H1 (cell line): ENCODE measurements around the gene IRS1. TPM values are rescaled to one million over a fixed set of nuclear protein-coding genes. Genes with fewer than 3 reads are reported as not detected.

ENCODE experiments used
- CTCF ChIA-PET: fragments of 300-600 bp; sonication (Branson Sonifier 250); formaldehyde crosslinking; loops from one replicate; lab custom pipeline; 2021; ENCODE audit not compliant: partially characterized antibody; lab: Charles Lee
- POLR2A ChIA-PET: fragments of 300-600 bp; sonication (Branson Sonifier 250); formaldehyde crosslinking; loops from one replicate; lab custom pipeline; 2021; ENCODE audit warnings: inconsistent platforms; ENCODE audit not compliant: partially characterized antibody; lab: Charles Lee
- DNase-seq, 2 experiments: peaks; one replicate each; pipeline versions ENCODE4 v3.0.0 to v3.0.0-alpha.2; 2010 to 2022; ENCODE audit warnings: low spot score in 2 of 2, low read depth in 1 of 2, mixed read lengths in 1 of 2
- FAIRE-seq: peaks from 2 replicates; lab custom pipeline; 2011; peaks lifted over from hg19 to GRCh38; lab: Jason Lieb, UNC
- H2AFZ ChIP-seq: 2 replicates; pipeline ENCODE4 v1.8.1; 2012; ENCODE audit warnings: low read length, inconsistent platforms
- H2AK5ac ChIP-seq: 2 replicates; pipeline ENCODE4 v1.6.1; 2013; ENCODE audit warnings: low read depth, low read length
- H2BK120ac ChIP-seq: replicated peaks from 2 replicates; pipeline ENCODE3; 2013; ENCODE audit warnings: low read depth, low read length, inconsistent platforms
- H2BK12ac ChIP-seq: 2 replicates; pipeline ENCODE4 v1.6.1; 2013; ENCODE audit warnings: low read depth, low read length
- H2BK15ac ChIP-seq: 2 replicates; pipeline ENCODE4 v1.6.1; 2013; ENCODE audit warnings: low read length
- H2BK20ac ChIP-seq: 2 replicates; pipeline ENCODE4 v1.6.1; 2013; ENCODE audit warnings: low read length
- H2BK5ac ChIP-seq: 2 replicates; pipeline ENCODE4 v1.6.1; 2013; ENCODE audit warnings: low read depth, low read length
- H3K14ac ChIP-seq: 2 replicates; pipeline ENCODE4 v1.6.1; 2013; ENCODE audit warnings: inconsistent platforms; ENCODE audit not compliant: insufficient read length
- H3K18ac ChIP-seq: 2 replicates; pipeline ENCODE4 v1.6.1; 2013; ENCODE audit warnings: low read length; ENCODE audit errors: extremely low read depth
- H3K23ac ChIP-seq: 2 replicates; pipeline ENCODE4 v1.6.1; 2013; ENCODE audit warnings: inconsistent platforms; ENCODE audit not compliant: insufficient read length
- H3K23me2 ChIP-seq: 2 replicates; pipeline ENCODE4 v1.6.1; 2013; ENCODE audit warnings: low read depth, low read length
- H3K27ac ChIP-seq: 2 replicates; pipeline ENCODE4 v1.6.1; 2011; ENCODE audit warnings: low read depth, low read length, inconsistent platforms
- H3K27me3 ChIP-seq, 4 experiments: replicated peaks in 1 of 4; 1 replicate in 1 of 4; 2 replicates in 3 of 4; pipeline versions ENCODE4 v1.6.1 to v1.8.1; 2011 to 2013; ENCODE audit warnings: low read length in 3 of 4, mild to moderate bottlenecking in 3 of 4, inconsistent platforms in 2 of 4, mixed read lengths in 2 of 4, moderate library complexity in 1 of 4; ENCODE audit not compliant: control insufficient read depth in 3 of 4, insufficient read depth in 3 of 4; ENCODE audit errors: extremely low read depth in 1 of 4
- H3K36me3 ChIP-seq, 4 experiments: 2 replicates each; pipeline versions ENCODE4 v1.6.1 to v1.8.1; 2011 to 2013; ENCODE audit warnings: mild to moderate bottlenecking in 4 of 4, low read length in 3 of 4, moderate library complexity in 2 of 4, control low read depth in 1 of 4, inconsistent platforms in 1 of 4; ENCODE audit not compliant: insufficient read depth in 4 of 4, control insufficient read depth in 2 of 4
- H3K4ac ChIP-seq: replicated peaks from 2 replicates; pipeline ENCODE3; 2013; ENCODE audit warnings: low read length, low read depth, mixed read lengths, inconsistent platforms; ENCODE audit not compliant: insufficient read length
- H3K4me1 ChIP-seq, 4 experiments: replicated peaks in 1 of 4; 1 replicate in 1 of 4; 2 replicates in 3 of 4; pipeline versions ENCODE4 v1.6.1 to v1.8.1; 2011 to 2013; ENCODE audit warnings: low read length in 3 of 4, inconsistent platforms in 2 of 4, mixed read lengths in 1 of 4; ENCODE audit not compliant: insufficient read depth in 4 of 4, control insufficient read depth in 3 of 4
- H3K4me2 ChIP-seq, 2 experiments: 2 replicates each; pipeline versions ENCODE4 v1.6.1 to v1.8.1; 2011 to 2013; ENCODE audit warnings: low read depth in 2 of 2, low read length in 2 of 2, control low read depth in 1 of 2, inconsistent platforms in 1 of 2, mild to moderate bottlenecking in 1 of 2; ENCODE audit not compliant: insufficient read depth in 1 of 2
- H3K4me3 ChIP-seq, 4 experiments: fragments of 200-600, 300-600 bp in 1 of 4; sonication (generic), shearing (Covaris generic), sonication (Bioruptor Twin) in 1 of 4; 2 replicates each; pipeline versions ENCODE4 v1.5.1 to v1.8.1; 2011 to 2016; ENCODE audit warnings: low read length in 4 of 4, low read depth in 3 of 4, control low read depth in 2 of 4, inconsistent platforms in 2 of 4, mild to moderate bottlenecking in 2 of 4, mixed read lengths in 1 of 4, moderate library complexity in 1 of 4; ENCODE audit not compliant: insufficient read depth in 2 of 4; ENCODE audit errors: extremely low read depth in 1 of 4
- H3K56ac ChIP-seq: replicated peaks from 2 replicates; pipeline ENCODE3; 2013; ENCODE audit warnings: low read depth, mild to moderate bottlenecking, mixed read lengths, low read length, inconsistent platforms; ENCODE audit not compliant: insufficient read length
- H3K79me1 ChIP-seq: 2 replicates; pipeline ENCODE4 v1.6.1; 2013; ENCODE audit warnings: low read depth, low read length, control low read depth
- H3K79me2 ChIP-seq, 2 experiments: 2 replicates each; pipeline versions ENCODE4 v1.6.1 to v1.8.1; 2012 to 2013; ENCODE audit warnings: low read length in 2 of 2, mild to moderate bottlenecking in 2 of 2, inconsistent platforms in 1 of 2; ENCODE audit not compliant: insufficient read depth in 2 of 2, control insufficient read depth in 1 of 2
- H3K9ac ChIP-seq, 4 experiments: replicated peaks in 1 of 4; 1 replicate in 1 of 4; 2 replicates in 3 of 4; pipeline versions ENCODE4 v1.6.1 to v1.8.1; 2011 to 2013; ENCODE audit warnings: low read depth in 3 of 4, low read length in 3 of 4, control low read depth in 2 of 4, mild to moderate bottlenecking in 2 of 4, moderate library complexity in 2 of 4, inconsistent platforms in 1 of 4; ENCODE audit errors: extremely low read depth in 1 of 4
- H3K9me3 ChIP-seq, 2 experiments: 2 replicates each; pipeline versions ENCODE4 v1.6.1 to v1.8.1; 2012 to 2013; ENCODE audit warnings: mild to moderate bottlenecking in 2 of 2, moderate library complexity in 2 of 2, control low read depth in 1 of 2, inconsistent platforms in 1 of 2, low read depth in 1 of 2, low read length in 1 of 2, mixed read lengths in 1 of 2; ENCODE audit not compliant: insufficient read depth in 2 of 2
- H4K20me1 ChIP-seq, 2 experiments: replicated peaks in 1 of 2; 2 replicates each; pipeline versions ENCODE3 to v1.8.1; 2011 to 2013; ENCODE audit warnings: inconsistent platforms in 2 of 2, low read length in 2 of 2, mild to moderate bottlenecking in 1 of 2; ENCODE audit not compliant: insufficient read depth in 2 of 2, control insufficient read depth in 1 of 2
- H4K5ac ChIP-seq: 2 replicates; pipeline ENCODE4 v1.6.1; 2013; ENCODE audit warnings: low read length, low read depth, mixed read lengths, inconsistent platforms; ENCODE audit not compliant: insufficient read length
- H4K8ac ChIP-seq: 2 replicates; pipeline ENCODE4 v1.8.0; 2013; ENCODE audit warnings: mild to moderate bottlenecking, moderate library complexity, low read length, inconsistent platforms; ENCODE audit not compliant: insufficient read depth; ENCODE audit errors: extremely low read depth
- H4K91ac ChIP-seq: replicated peaks from 2 replicates; pipeline ENCODE3; 2013; ENCODE audit warnings: low read length, mixed read lengths, inconsistent platforms; ENCODE audit not compliant: insufficient read length
- GABPA ChIP-seq: IDR thresholded peaks from 2 replicates; pipeline ENCODE4 v1.6.1; 2011; ENCODE audit warnings: mild to moderate bottlenecking, low read length, moderate library complexity, borderline replicate concordance; ENCODE audit not compliant: insufficient read depth
- JUN ChIP-seq: IDR thresholded peaks from 2 replicates; pipeline ENCODE4 v1.6.1; 2011; ENCODE audit warnings: low read depth, mild to moderate bottlenecking, improper control_type of control experiment, low read length
- POLR2AphosphoS5 ChIP-seq: IDR thresholded peaks from 2 replicates; pipeline ENCODE4 v1.6.1; 2011; ENCODE audit warnings: low read depth, low read length
- RXRA ChIP-seq: IDR thresholded peaks from 2 replicates; pipeline ENCODE4 v1.6.1; 2011; ENCODE audit warnings: low read depth, mild to moderate bottlenecking, low read length, moderate library complexity; ENCODE audit not compliant: insufficient read depth
- TAF7 ChIP-seq: optimal IDR thresholded peaks from 2 replicates; pipeline ENCODE3; 2011; ENCODE audit warnings: low read depth, mild to moderate bottlenecking, inconsistent platforms, low read length, moderate library complexity, borderline replicate concordance
- WGBS, 2 experiments: shearing (Covaris generic) in 1 of 2; methylation state at CpG; one replicate each; pipeline versions ENCODE4 v1.1.6 to v1.1.7; 2013 to 2015; ENCODE audit warnings: low lambda C conversion rate in 2 of 2, mixed read lengths in 2 of 2, inconsistent platforms in 1 of 2, low coverage in 1 of 2, missing lambda C conversion rate in 1 of 2; ENCODE audit not compliant: insufficient replicate concordance in 2 of 2, insufficient coverage in 1 of 2, insufficient read length in 1 of 2; ENCODE audit errors: extremely low coverage in 1 of 2, missing lambda C conversion rate in 1 of 2; 5-methylcytosine and 5-hydroxymethylcytosine counted together
- polyA plus RNA-seq, 7 experiments: library from polyadenylated mRNA; depleted of rRNA in 3 of 7; stranded (reverse) in 5 of 7; unstranded in 2 of 7; fragments of >200 nt in 5 of 7; fragments of 200-250 nt in 2 of 7; gene quantifications; 1 replicate in 5 of 7; 2 replicates in 1 of 7; 4 replicates in 1 of 7; pipeline versions ENCODE4 v1.2.1 to v1.2.3, GENCODE V29; 2011 to 2013; ENCODE audit warnings: missing spikeins in 2 of 7, mixed read lengths in 2 of 7
- total RNA-seq: library from RNA; stranded (reverse); fragmentation: NEBNext Ultra II Directional; extraction: Animal tissue kit (Norgen Biotek cat#: 25700); gene quantifications from 2 replicates; pipeline ENCODE4 v1.2.1, GENCODE V29; 2021
- TF ChIP-seq, protein P1 (sequence below): IDR thresholded peaks from 2 replicates; pipeline ENCODE4 v1.6.1; 2012; ENCODE audit warnings: inconsistent platforms

IRS1 gene
- total and polyA plus RNA-seq, 2 of the 8 experiments (the other 6 are each of a cell fraction or from before 2014, with no cell fraction given), result 9.1 to 26.9 TPM

DNA sequence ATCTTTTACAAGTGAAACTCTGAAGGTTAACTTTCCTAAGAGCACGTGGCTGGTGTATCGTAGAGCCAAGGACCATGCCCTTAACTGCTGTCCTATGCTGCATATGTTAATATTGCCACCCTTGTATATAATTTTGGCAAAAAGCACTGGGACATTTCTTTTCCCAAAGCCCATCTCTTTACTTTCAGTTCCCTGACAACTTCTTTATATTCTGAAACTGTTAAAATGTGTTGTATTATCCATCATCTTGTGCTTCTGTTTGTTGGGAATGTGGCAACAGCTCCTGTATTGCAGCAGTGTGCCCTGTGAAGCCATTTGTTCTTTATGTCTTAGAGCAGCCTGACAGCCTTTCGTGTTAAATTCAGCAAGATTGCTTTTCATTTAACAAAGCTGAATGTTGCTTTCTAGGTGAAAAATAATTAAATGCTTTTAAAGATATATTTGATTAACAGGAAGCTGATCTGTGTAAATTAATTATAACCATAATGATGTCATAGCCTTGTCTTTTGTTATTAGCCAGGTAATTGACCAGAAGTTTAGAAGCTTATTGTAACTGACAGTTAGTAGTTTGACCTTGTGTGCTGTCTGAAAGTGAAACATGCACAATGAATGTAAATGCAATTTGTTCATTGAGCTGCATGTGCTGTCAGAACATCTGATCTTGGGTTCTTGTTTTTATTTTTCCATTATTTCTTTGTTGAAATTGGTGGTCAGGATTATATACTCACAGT is 45.9 kb upstream of the IRS1 start:
- 97% methylated on average over 3 of the region's 3 CpGs; no CpG with 5 or more reads in 1 of the 2 experiments for WGBS, 2 experiments
- TF ChIP-seq, protein P1, sequence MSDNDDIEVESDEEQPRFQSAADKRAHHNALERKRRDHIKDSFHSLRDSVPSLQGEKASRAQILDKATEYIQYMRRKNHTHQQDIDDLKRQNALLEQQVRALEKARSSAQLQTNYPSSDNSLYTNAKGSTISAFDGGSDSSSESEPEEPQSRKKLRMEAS, result no peak
- TF ChIP-seq JUN (no peak), TAF7 (no peak), POLR2AphosphoS5 (no peak), GABPA (no peak), RXRA (no peak)

More for the DNA sequence above, 45.9 kb upstream of the IRS1 start:
- Histone ChIP-seq H3K27me3 (no peaks in the 10 kb centered on the region), H3K4ac (no peak overlapping the region), H2BK20ac (no peak overlapping the region), H2BK12ac (no peak overlapping the region), H3K79me2 (peaks cover 0 to 6% of the 10 kb centered on the region in 2 experiments; a peak in 2 of 4 replicates), H3K14ac (no peak overlapping the region), H3K79me1 (no peaks in the 10 kb centered on the region), H3K9me3 (no peaks in the 10 kb centered on the region), H3K23ac (no peak overlapping the region), H3K27ac (no peak overlapping the region; the same call in 1 of the 2 replicates), H3K9ac (no peak overlapping the region), H3K4me1 (peaks cover 0 to 2% (median 0%) of the 10 kb centered on the region in 4 experiments; a peak in 1 of 7 replicates), H2BK5ac (no peak overlapping the region), H3K4me2 (no peak overlapping the region), H3K56ac (no peak overlapping the region), H4K8ac (no peak overlapping the region), H2BK120ac (no peak overlapping the region), H3K23me2 (no peaks in the 10 kb centered on the region; the same call in 1 of the 2 replicates), H4K5ac (no peak overlapping the region), H3K18ac (no peak overlapping the region), H4K20me1 (no peaks in the 10 kb centered on the region), H2AK5ac (no peak overlapping the region), H3K4me3 (no peak overlapping the region), H4K91ac (no peak overlapping the region), H3K36me3 (peaks cover 0 to under 1% (median 0%) of the 10 kb centered on the region in 4 experiments; a peak in 1 of 8 replicates), H2AFZ (no peak overlapping the region), H2BK15ac (no peak overlapping the region)
- DNase-seq (no peak), FAIRE-seq (no peak)
- POLR2A ChIA-PET, result interaction anchor here (0.7 to 2.7 kb wide), 3 partner anchors 10 to 46 kb away, joined by 3 to 10 read pairs (median 4); partner anchors contain the start of gene RHBDD1
- CTCF ChIA-PET, result interaction anchor here (0.8 to 1.2 kb wide), 3 partner anchors 43 to 1285 kb away, joined by 3 to 5 read pairs (median 3); no protein-coding TSS in a partner anchor
